ENCODE measurements around the gene NPAS2. TPM values are rescaled to one million over a fixed set of nuclear protein-coding genes. Genes with fewer than 3 reads are reported as not detected.

NPAS2 gene
- total RNA-seq, 6 donors from 2014 or later, result 13.8 to 52.5 (median 23.0) TPM

DNA sequence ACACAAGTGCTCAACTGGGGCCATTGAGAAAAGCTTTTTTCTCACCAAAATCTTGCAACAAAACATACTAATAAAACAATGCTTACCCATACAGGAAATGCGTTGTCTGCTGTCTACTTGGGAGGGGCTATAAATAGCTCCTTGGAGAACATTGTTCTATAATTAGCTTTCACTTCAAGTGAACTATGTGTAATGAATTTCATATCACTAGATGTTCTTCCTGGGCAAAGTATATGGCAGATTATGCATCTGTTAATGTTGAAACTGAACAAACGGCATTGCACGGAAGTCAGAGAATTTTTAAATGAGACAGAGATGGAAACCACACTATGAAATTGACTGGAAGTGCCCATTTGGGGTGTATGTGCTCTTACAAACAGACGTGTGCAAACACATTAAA is 6.4 kb upstream of the NPAS2 start:
- Histone ChIP-seq H3K4me3 (no peak overlapping the region), H3K27ac (no peak overlapping the region), H3K9me3 (no peaks in the 10 kb centered on the region), H3K27me3 (no peaks in the 10 kb centered on the region), H3K36me3 (no peaks in the 10 kb centered on the region), H3K4me1 (peaks cover 0 to 18% (median 9%) of the 10 kb centered on the region in 4 donors)
- WGBS, 2 donors, result 38 to 43% methylated on average over 4 of the region's 4 CpGs
- TF ChIP-seq POLR2AphosphoS5 (IDR thresholded peaks at IDR 0.05) (no peak), EP300 (IDR thresholded peaks at IDR 0.05) (no peak), POLR2A (IDR thresholded peaks at IDR 0.05) (no peak)
- TF ChIP-seq, protein P1, sequence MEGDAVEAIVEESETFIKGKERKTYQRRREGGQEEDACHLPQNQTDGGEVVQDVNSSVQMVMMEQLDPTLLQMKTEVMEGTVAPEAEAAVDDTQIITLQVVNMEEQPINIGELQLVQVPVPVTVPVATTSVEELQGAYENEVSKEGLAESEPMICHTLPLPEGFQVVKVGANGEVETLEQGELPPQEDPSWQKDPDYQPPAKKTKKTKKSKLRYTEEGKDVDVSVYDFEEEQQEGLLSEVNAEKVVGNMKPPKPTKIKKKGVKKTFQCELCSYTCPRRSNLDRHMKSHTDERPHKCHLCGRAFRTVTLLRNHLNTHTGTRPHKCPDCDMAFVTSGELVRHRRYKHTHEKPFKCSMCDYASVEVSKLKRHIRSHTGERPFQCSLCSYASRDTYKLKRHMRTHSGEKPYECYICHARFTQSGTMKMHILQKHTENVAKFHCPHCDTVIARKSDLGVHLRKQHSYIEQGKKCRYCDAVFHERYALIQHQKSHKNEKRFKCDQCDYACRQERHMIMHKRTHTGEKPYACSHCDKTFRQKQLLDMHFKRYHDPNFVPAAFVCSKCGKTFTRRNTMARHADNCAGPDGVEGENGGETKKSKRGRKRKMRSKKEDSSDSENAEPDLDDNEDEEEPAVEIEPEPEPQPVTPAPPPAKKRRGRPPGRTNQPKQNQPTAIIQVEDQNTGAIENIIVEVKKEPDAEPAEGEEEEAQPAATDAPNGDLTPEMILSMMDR (IDR thresholded peaks at IDR 0.05), result no peak
- DNase-seq (no peak), ATAC-seq (ENCODE audit: low FRiP score in 2 of 2) (no peak)

GRCh38 chr2:100814043-100814442 is 5.9 kb upstream of the NPAS2 start:
- H3K4me1 ChIP-seq, result peaks cover 0 to 22% (median 13%) of the 10 kb centered on the region in 4 donors
- DNase-seq, result no peak
- H3K4me3 ChIP-seq, result no peak overlapping the region
- no peaks in the 10 kb centered on the region for H3K27me3 ChIP-seq
- no peak overlapping the region for H3K27ac ChIP-seq
- no peaks in the 10 kb centered on the region for H3K9me3 ChIP-seq
- no peaks in the 10 kb centered on the region for H3K36me3 ChIP-seq
- ATAC-seq (ENCODE audit: low FRiP score in 2 of 2), result no peak
- 87 to 92% methylated on average over 3 of the region's 3 CpGs for WGBS, 2 donors
- TF ChIP-seq POLR2A (IDR thresholded peaks at IDR 0.05), result no peak
- no peak for TF ChIP-seq POLR2AphosphoS5 (IDR thresholded peaks at IDR 0.05)
- TF ChIP-seq, protein P1 (IDR thresholded peaks at IDR 0.05), result no peak
- TF ChIP-seq EP300 (IDR thresholded peaks at IDR 0.05), result no peak

DNA sequence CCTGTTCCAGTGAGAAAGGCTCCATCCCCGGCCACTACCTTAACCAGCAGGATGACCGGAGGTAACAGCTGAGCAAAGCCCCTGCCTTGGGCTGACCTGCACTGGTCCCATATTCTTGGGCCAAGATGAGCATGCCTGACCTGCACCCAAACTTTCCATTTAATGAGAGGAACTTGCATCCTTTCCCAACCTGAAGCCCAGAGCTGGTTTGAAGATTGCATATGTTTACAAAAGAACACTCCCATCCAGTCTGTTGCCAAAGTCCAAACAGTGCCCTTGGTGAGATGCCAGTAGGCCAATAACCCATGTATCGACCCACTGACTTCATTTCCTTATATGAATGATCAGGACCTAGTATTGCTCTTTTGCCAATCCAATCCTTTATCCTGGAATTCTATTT is 5.5 kb upstream of the NPAS2 start:
- Histone ChIP-seq H3K27me3 (no peaks in the 10 kb centered on the region), H3K4me3 (no peak overlapping the region), H3K4me1 (peaks cover 4 to 26% (median 17%) of the 10 kb centered on the region in 4 donors), H3K27ac (no peak overlapping the region), H3K36me3 (no peaks in the 10 kb centered on the region), H3K9me3 (no peaks in the 10 kb centered on the region)
- no peak for TF ChIP-seq EP300 (IDR thresholded peaks at IDR 0.05)
- TF ChIP-seq POLR2AphosphoS5 (IDR thresholded peaks at IDR 0.05), result no peak
- no peak for TF ChIP-seq POLR2A (IDR thresholded peaks at IDR 0.05)
- TF ChIP-seq, protein P1 (IDR thresholded peaks at IDR 0.05), result no peak
- WGBS, 2 donors, result 79 to 82% methylated on average over 3 of the region's 3 CpGs
- ATAC-seq (ENCODE audit: low FRiP score in 2 of 2), result no peak
- DNase-seq, result no peak

GRCh38 chr2:100817388-100817985 is 2.5 kb upstream of the NPAS2 start:
- no peaks in the 10 kb centered on the region for H3K36me3 ChIP-seq
- ATAC-seq (ENCODE audit: low FRiP score in 2 of 2) (no peak), DNase-seq (no peak)
- no peaks in the 10 kb centered on the region for H3K9me3 ChIP-seq
- H3K4me3 ChIP-seq, result no peak overlapping the region
- H3K27ac ChIP-seq, result no peak overlapping the region
- peaks cover 10 to 34% (median 29%) of the 10 kb centered on the region in 4 donors for H3K4me1 ChIP-seq
- peaks cover 0 to 6% (median 4%) of the 10 kb centered on the region in 4 donors for H3K27me3 ChIP-seq
- WGBS, 2 donors, result 93 to 95% methylated on average over 7 of the region's 7 CpGs
- TF ChIP-seq POLR2A (IDR thresholded peaks at IDR 0.05), result no peak
- TF ChIP-seq EP300 (IDR thresholded peaks at IDR 0.05), result no peak
- TF ChIP-seq POLR2AphosphoS5 (IDR thresholded peaks at IDR 0.05), result no peak
- TF ChIP-seq, protein P1 (IDR thresholded peaks at IDR 0.05), result no peak

Measured in upper lobe of left lung (tissue), 6 donors.